ENCODE results near the gene PSMB7.

PSMB7 gene

DNA sequence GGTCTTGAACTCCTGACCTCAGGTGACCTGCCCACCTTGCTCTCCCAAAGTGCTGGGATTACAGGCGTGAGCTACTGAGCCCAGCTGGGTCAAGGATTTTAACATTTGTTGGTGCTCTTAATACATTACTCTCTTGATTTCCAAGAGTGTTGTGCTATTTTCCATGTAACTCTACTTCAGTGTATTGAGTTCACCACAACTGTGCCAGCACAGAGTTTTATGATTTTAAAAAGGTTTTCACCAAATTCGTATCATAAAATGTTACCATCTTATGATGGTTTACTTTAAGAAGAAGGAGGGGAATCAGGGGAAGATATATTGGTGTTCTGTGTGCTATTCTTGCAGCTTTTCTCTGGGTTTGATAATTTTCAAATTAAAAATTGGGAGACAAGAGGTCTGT lies 28.4 kb upstream of the PSMB7 start:
- ATAC-seq (ENCODE audit: insufficient read depth, low read depth): no peak
- Histone ChIP-seq H3K9me3 (ENCODE audit: insufficient read depth, low read length, severe bottlenecking) (no peaks in the 10 kb centered on the region), H3K4me2 (ENCODE audit: insufficient read depth, low read length) (no peak overlapping the region), H3K4me3 (ENCODE audit: low read depth in 1 of 2, low read length in 2 of 2) (no peak overlapping the region), H3K27me3 (ENCODE audit: insufficient read depth, low read length, poor library complexity) (no peaks in the 10 kb centered on the region), H3K4me1 (ENCODE audit: insufficient read depth, low read length) (no peaks in the 10 kb centered on the region), H4K20me1 (ENCODE audit: insufficient read depth, low read length) (no peaks in the 10 kb centered on the region), H3K79me2 (ENCODE audit: insufficient read depth, low read length) (no peaks in the 10 kb centered on the region), H2AFZ (ENCODE audit: low read depth, low read length) (no peak overlapping the region), H3K36me3 (ENCODE audit: insufficient read depth, low read length) (no peaks in the 10 kb centered on the region), H3K27ac (ENCODE audit: low read length) (no peak overlapping the region), H3K9ac (ENCODE audit: low read depth, low read length) (no peak overlapping the region)
- DNase-seq: no peak
- TF ChIP-seq EZH2 (IDR thresholded peaks at IDR 0.05; ENCODE audit: borderline replicate concordance, low read depth, low read length, severe bottlenecking): no peak
- TF ChIP-seq, protein P1, sequence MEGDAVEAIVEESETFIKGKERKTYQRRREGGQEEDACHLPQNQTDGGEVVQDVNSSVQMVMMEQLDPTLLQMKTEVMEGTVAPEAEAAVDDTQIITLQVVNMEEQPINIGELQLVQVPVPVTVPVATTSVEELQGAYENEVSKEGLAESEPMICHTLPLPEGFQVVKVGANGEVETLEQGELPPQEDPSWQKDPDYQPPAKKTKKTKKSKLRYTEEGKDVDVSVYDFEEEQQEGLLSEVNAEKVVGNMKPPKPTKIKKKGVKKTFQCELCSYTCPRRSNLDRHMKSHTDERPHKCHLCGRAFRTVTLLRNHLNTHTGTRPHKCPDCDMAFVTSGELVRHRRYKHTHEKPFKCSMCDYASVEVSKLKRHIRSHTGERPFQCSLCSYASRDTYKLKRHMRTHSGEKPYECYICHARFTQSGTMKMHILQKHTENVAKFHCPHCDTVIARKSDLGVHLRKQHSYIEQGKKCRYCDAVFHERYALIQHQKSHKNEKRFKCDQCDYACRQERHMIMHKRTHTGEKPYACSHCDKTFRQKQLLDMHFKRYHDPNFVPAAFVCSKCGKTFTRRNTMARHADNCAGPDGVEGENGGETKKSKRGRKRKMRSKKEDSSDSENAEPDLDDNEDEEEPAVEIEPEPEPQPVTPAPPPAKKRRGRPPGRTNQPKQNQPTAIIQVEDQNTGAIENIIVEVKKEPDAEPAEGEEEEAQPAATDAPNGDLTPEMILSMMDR (IDR thresholded peaks at IDR 0.05; ENCODE audit: borderline replicate concordance, extremely low read depth, low read length, poor library complexity, severe bottlenecking): no peak

DNA sequence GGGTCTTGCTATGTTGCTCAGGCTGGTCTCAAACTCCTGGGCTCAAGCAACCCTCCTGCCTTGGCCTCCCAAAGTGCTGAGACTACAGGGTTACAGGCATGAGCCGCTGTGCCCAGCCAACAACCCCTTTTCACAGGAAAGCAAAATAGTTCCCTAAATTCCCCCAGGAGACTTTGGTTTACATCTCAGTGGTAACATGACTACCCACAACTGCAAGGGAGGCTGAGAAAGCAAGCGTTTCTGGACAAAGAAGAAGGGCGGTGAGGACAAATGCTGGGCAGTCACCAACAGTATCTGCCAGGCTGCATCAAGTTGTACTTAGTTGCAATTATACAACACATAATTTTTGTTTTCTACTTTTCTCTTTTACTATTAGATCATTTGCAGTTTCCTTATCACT lies 27.6 kb upstream of the PSMB7 start:
- H3K27ac ChIP-seq (ENCODE audit: low read length): no peak overlapping the region
- H3K79me2 ChIP-seq (ENCODE audit: insufficient read depth, low read length): no peaks in the 10 kb centered on the region
- DNase-seq: no peak
- no peaks in the 10 kb centered on the region for H3K9me3 ChIP-seq (ENCODE audit: insufficient read depth, low read length, severe bottlenecking)
- H3K4me3 ChIP-seq (ENCODE audit: low read depth in 1 of 2, low read length in 2 of 2): no peak overlapping the region
- H3K9ac ChIP-seq (ENCODE audit: low read depth, low read length): no peak overlapping the region
- H4K20me1 ChIP-seq (ENCODE audit: insufficient read depth, low read length): no peaks in the 10 kb centered on the region
- no peak overlapping the region for H3K4me2 ChIP-seq (ENCODE audit: insufficient read depth, low read length)
- no peak for TF ChIP-seq EZH2 (IDR thresholded peaks at IDR 0.05; ENCODE audit: borderline replicate concordance, low read depth, low read length, severe bottlenecking)
- TF ChIP-seq, protein P1 (IDR thresholded peaks at IDR 0.05; ENCODE audit: borderline replicate concordance, extremely low read depth, low read length, poor library complexity, severe bottlenecking): no peak
- no peaks in the 10 kb centered on the region for H3K27me3 ChIP-seq (ENCODE audit: insufficient read depth, low read length, poor library complexity)
- H2AFZ ChIP-seq (ENCODE audit: low read depth, low read length): no peak overlapping the region
- no peak for ATAC-seq (ENCODE audit: insufficient read depth, low read depth)
- H3K4me1 ChIP-seq (ENCODE audit: insufficient read depth, low read length): no peaks in the 10 kb centered on the region
- no peaks in the 10 kb centered on the region for H3K36me3 ChIP-seq (ENCODE audit: insufficient read depth, low read length)

DNA sequence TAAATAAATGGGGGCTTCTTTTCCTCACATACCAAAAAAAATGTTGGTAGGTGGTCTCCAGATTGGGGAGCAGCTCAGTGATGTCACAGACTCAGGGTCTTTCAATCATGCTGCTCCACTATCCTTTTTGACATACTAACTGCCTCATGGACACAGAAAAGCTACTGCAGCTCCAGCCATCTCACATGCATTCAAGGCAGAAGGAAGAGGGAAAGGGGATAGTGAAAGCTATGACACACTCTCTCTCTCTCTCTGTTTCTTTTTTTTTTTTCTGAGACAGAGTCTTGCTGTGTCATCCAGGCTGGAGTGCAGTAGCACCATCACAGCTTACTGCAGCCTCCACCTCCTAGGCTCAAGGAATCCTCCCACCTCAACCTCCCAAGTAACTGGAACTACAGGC lies 27.1 kb upstream of the PSMB7 start:
- H3K4me3 ChIP-seq (ENCODE audit: low read depth in 1 of 2, low read length in 2 of 2): no peak overlapping the region
- H3K36me3 ChIP-seq (ENCODE audit: insufficient read depth, low read length): no peaks in the 10 kb centered on the region
- no peaks in the 10 kb centered on the region for H3K4me1 ChIP-seq (ENCODE audit: insufficient read depth, low read length)
- no peak overlapping the region for H3K4me2 ChIP-seq (ENCODE audit: insufficient read depth, low read length)
- H2AFZ ChIP-seq (ENCODE audit: low read depth, low read length): no peak overlapping the region
- H3K9me3 ChIP-seq (ENCODE audit: insufficient read depth, low read length, severe bottlenecking): no peaks in the 10 kb centered on the region
- TF ChIP-seq, protein P1 (IDR thresholded peaks at IDR 0.05; ENCODE audit: borderline replicate concordance, extremely low read depth, low read length, poor library complexity, severe bottlenecking): no peak
- TF ChIP-seq EZH2 (IDR thresholded peaks at IDR 0.05; ENCODE audit: borderline replicate concordance, low read depth, low read length, severe bottlenecking): no peak
- no peak overlapping the region for H3K9ac ChIP-seq (ENCODE audit: low read depth, low read length)
- no peak overlapping the region for H3K27ac ChIP-seq (ENCODE audit: low read length)
- H4K20me1 ChIP-seq (ENCODE audit: insufficient read depth, low read length): no peaks in the 10 kb centered on the region
- H3K79me2 ChIP-seq (ENCODE audit: insufficient read depth, low read length): no peaks in the 10 kb centered on the region
- H3K27me3 ChIP-seq (ENCODE audit: insufficient read depth, low read length, poor library complexity): no peaks in the 10 kb centered on the region
- ATAC-seq (ENCODE audit: insufficient read depth, low read depth) (no peak), DNase-seq (no peak)

DNA sequence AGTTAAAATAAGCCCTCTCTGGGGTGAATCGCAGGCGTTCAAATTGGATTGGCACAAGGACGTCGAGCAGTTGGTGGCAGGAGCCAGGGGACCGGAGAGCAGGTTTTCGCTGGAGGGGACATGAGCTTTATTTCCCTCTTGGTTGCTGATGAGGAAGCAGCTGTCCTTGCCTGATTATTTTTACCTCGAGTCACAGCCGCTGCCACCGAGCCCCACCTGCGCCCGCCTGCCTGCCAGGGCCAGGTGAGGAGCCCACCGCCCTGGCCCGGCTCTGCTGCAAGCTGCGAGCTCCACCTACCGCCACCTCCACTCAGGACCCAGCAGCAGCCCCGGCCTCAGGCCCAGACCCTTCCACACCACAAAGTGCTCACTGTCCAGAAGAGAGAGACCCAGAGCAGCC lies 26.0 kb upstream of the PSMB7 start:
- H3K79me2 ChIP-seq (ENCODE audit: insufficient read depth, low read length): no peaks in the 10 kb centered on the region
- no peak overlapping the region for H2AFZ ChIP-seq (ENCODE audit: low read depth, low read length)
- H3K27me3 ChIP-seq (ENCODE audit: insufficient read depth, low read length, poor library complexity): no peaks in the 10 kb centered on the region
- no peak overlapping the region for H3K9ac ChIP-seq (ENCODE audit: low read depth, low read length)
- no peaks in the 10 kb centered on the region for H3K36me3 ChIP-seq (ENCODE audit: insufficient read depth, low read length)
- no peak overlapping the region for H3K4me3 ChIP-seq (ENCODE audit: low read depth in 1 of 2, low read length in 2 of 2)
- ATAC-seq (ENCODE audit: insufficient read depth, low read depth): no peak
- no peaks in the 10 kb centered on the region for H4K20me1 ChIP-seq (ENCODE audit: insufficient read depth, low read length)
- no peak overlapping the region for H3K27ac ChIP-seq (ENCODE audit: low read length)
- no peak overlapping the region for H3K4me2 ChIP-seq (ENCODE audit: insufficient read depth, low read length)
- no peak for DNase-seq
- no peaks in the 10 kb centered on the region for H3K4me1 ChIP-seq (ENCODE audit: insufficient read depth, low read length)
- TF ChIP-seq, protein P1 (IDR thresholded peaks at IDR 0.05; ENCODE audit: borderline replicate concordance, extremely low read depth, low read length, poor library complexity, severe bottlenecking): no peak
- TF ChIP-seq EZH2 (IDR thresholded peaks at IDR 0.05; ENCODE audit: borderline replicate concordance, low read depth, low read length, severe bottlenecking): no peak
- H3K9me3 ChIP-seq (ENCODE audit: insufficient read depth, low read length, severe bottlenecking): no peaks in the 10 kb centered on the region
